Breast epithelium (tissue), 3 donors: ENCODE results near the gene COL17A1.

Experiments used
- POLR2A ChIP-seq: fragments of 450-650 bp; IDR thresholded peaks from one replicate; pipeline ENCODE4 v1.6.1; 2016; ENCODE audit warnings: antibody characterized with exemption, mild to moderate bottlenecking, moderate library complexity
- TF ChIP-seq, protein P1 (sequence below), 3 donors: fragments of 450-650 bp; IDR thresholded peaks; one replicate each; pipeline ENCODE4 v1.5.1; 2016 to 2017; ENCODE audit warnings: antibody characterized with exemption in 3 of 3, mild to moderate bottlenecking in 3 of 3, moderate library complexity in 3 of 3

DNA sequence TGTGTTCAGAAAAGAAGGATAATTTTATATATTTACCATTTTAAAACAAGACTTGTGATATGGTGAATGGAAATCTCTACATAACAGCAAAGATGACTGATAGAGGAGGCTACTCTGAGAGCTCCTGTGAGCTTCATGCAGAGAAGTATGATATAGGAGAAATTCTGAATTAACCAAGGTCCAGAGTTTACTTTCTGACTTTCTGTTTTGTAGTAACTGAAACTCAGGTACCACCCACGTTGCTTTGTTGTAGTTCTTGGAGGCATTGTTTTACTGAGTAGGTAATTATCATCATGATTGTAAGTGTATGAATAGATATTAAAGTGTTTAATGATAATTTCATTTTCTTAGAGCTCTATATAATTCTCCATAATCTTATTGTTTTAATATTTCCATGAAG lies 18.3 kb upstream of the COL17A1 start:
- no peak for TF ChIP-seq POLR2A
- TF ChIP-seq, protein P1, sequence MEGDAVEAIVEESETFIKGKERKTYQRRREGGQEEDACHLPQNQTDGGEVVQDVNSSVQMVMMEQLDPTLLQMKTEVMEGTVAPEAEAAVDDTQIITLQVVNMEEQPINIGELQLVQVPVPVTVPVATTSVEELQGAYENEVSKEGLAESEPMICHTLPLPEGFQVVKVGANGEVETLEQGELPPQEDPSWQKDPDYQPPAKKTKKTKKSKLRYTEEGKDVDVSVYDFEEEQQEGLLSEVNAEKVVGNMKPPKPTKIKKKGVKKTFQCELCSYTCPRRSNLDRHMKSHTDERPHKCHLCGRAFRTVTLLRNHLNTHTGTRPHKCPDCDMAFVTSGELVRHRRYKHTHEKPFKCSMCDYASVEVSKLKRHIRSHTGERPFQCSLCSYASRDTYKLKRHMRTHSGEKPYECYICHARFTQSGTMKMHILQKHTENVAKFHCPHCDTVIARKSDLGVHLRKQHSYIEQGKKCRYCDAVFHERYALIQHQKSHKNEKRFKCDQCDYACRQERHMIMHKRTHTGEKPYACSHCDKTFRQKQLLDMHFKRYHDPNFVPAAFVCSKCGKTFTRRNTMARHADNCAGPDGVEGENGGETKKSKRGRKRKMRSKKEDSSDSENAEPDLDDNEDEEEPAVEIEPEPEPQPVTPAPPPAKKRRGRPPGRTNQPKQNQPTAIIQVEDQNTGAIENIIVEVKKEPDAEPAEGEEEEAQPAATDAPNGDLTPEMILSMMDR (IDR thresholded peaks at IDR 0.05): no peak
